ENCODE results near the gene ADI1. TPM values are rescaled to one million over a fixed set of nuclear protein-coding genes. Genes with fewer than 3 reads are reported as not detected.
A peak's percentile ranks its signal among the peaks of the same experiment; 100 is the strongest.

Gene ADI1
- total RNA-seq, 1 donor from 2014 or later: 60.2 TPM

- ATAC-seq (no peak), DNase-seq (peak; percentile 28)
- peaks cover 18% of the 10 kb centered on the region for H3K4me1 ChIP-seq
- H3K4me3 ChIP-seq: no peak overlapping the region
- no peak for TF ChIP-seq CTCF (IDR thresholded peaks at IDR 0.05)
- no peak overlapping the region for H3K27ac ChIP-seq
- no peaks in the 10 kb centered on the region for H3K9me3 ChIP-seq
- H3K27me3 ChIP-seq (ENCODE audit: low read depth): no peaks in the 10 kb centered on the region
- H3K36me3 ChIP-seq: peaks cover 91% of the 10 kb centered on the region
- intact Hi-C loops (cut with DNase I): no loop called here
Observed at GRCh38 chr2:3467654-3468053, 51.7 kb downstream of the ADI1 start.

- no peak for DNase-seq
Observed at GRCh38 chr2:3466966-3467365, 52.4 kb downstream of the ADI1 start.

GRCh38 chr2:3466482-3466863 is 52.9 kb downstream of the ADI1 start:
- Histone ChIP-seq H3K9me3 (no peaks in the 10 kb centered on the region), H3K4me3 (no peak overlapping the region), H3K27ac (no peak overlapping the region), H3K36me3 (peaks cover 88% of the 10 kb centered on the region), H3K4me1 (peaks cover 24% of the 10 kb centered on the region), H3K27me3 (ENCODE audit: low read depth) (no peaks in the 10 kb centered on the region)
- DNase-seq (peak; percentile 24), ATAC-seq (no peak)
- intact Hi-C loops (cut with DNase I): no loop called here
- TF ChIP-seq CTCF (IDR thresholded peaks at IDR 0.05): no peak

More at GRCh38 chr2:3466966-3467365, 52.4 kb downstream of the ADI1 start:
- H3K36me3 ChIP-seq: peaks cover 87% of the 10 kb centered on the region
- no peaks in the 10 kb centered on the region for H3K9me3 ChIP-seq
- no peak for TF ChIP-seq CTCF (IDR thresholded peaks at IDR 0.05)
- intact Hi-C loops (cut with DNase I): no loop called here
- H3K4me3 ChIP-seq: no peak overlapping the region
- H3K27me3 ChIP-seq (ENCODE audit: low read depth): no peaks in the 10 kb centered on the region
- H3K4me1 ChIP-seq: peaks cover 19% of the 10 kb centered on the region
- H3K27ac ChIP-seq: no peak overlapping the region
- no peak for ATAC-seq

GRCh38 chr2:3465844-3466481 is 53.4 kb downstream of the ADI1 start:
- no peak overlapping the region for H3K4me3 ChIP-seq
- no peaks in the 10 kb centered on the region for H3K27me3 ChIP-seq (ENCODE audit: low read depth)
- DNase-seq: no peak
- no peaks in the 10 kb centered on the region for H3K9me3 ChIP-seq
- TF ChIP-seq CTCF (IDR thresholded peaks at IDR 0.05): no peak
- intact Hi-C loops (cut with DNase I): no loop called here
- peaks cover 22% of the 10 kb centered on the region for H3K4me1 ChIP-seq
- H3K36me3 ChIP-seq: peaks cover 88% of the 10 kb centered on the region
- no peak overlapping the region for H3K27ac ChIP-seq
- no peak for ATAC-seq

- Histone ChIP-seq H3K27ac (no peak overlapping the region), H3K4me1 (peaks cover 20% of the 10 kb centered on the region), H3K36me3 (peaks cover 88% of the 10 kb centered on the region), H3K27me3 (ENCODE audit: low read depth) (no peaks in the 10 kb centered on the region), H3K9me3 (no peaks in the 10 kb centered on the region), H3K4me3 (no peak overlapping the region)
- TF ChIP-seq CTCF (IDR thresholded peaks at IDR 0.05): no peak
- intact Hi-C loops (cut with DNase I): no loop called here
- ATAC-seq: no peak
- peak; percentile 40 for DNase-seq
Observed at GRCh38 chr2:3465328-3465727, 54.0 kb downstream of the ADI1 start.
